Middle frontal gyrus (tissue), 1 donor: Measurements from ENCODE around the gene KAT6B.

Source experiments
- DNase-seq: peaks from one replicate; pipeline ENCODE4 v3.0.0-alpha.2; 2015; ENCODE audit warnings: low spot score; ENCODE audit errors: extremely low spot score

The KAT6B gene

DNA sequence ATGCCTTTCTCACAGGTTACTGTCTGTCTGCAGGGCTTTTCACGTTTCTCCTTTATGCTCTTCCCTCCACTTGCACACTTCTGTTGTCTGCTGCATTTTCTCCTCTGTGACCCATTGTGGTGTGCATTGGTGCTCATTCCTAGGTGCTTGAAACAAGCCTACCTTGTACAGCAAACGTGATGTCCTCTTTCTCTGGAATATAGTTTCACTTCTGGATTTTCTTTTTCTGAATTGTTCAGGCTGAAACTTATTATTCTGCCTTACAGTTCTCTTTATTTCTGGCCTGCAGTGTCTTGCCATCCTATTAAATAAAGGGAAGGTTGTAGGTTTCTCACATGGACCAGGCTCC, 156.2 kb downstream of the KAT6B start:
- DNase-seq, result no peak

DNA sequence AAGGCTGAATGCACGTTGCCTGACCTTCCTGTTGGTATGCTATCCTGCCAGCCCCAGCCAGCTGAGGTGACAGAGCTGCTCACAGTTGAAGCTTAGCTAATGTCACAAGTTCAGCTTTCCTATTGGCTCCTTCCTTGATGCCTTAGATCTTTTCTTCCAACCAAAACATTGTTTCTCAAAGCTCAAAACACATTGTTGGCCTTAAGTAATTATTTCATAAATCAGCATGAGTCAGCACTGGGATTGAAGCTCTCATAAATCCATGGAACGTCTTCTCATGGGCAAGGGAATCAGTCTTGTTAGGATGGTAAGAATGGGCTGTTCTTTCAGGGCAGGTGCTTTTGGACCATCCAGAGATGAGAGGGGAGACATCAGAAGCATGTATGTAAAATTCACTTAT, 157.0 kb downstream of the KAT6B start:
- no peak for DNase-seq

DNA sequence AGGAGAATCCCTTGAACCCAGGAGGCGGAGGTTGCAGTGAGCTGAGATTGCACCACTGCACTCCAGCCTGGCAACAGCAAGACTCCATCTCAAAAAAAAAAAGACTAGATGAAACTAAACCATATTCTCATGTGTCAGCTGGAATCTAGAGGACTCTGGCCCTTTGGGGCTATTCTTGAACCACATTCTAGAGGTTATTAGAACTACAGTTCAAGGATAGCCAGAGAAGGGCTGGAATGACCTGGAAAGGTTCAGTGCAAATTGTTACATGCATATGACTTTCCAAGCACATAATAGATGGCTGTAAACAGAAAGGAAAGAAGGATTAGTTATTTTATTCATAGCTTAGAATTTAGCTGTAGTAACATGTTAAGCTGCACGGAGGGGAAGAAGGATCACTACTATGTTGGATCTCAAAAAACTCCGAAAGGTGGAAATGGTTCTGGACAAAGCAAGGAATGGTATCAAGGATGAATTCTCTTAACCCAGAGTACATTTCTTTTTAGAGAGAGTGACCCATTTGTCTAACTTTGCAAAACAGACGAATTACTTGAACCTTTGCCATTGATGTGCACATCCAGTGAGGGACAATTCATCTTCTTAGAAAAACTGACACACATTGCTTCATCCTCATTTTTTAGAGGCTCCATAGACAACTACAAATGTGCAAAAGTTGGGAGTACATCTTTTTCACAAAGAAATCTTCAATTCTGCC, 161.1 kb downstream of the KAT6B start:
- no peak for DNase-seq

GRCh38 chr10:74988054-74988775, 161.8 kb downstream of the KAT6B start:
- no peak for DNase-seq

- DNase-seq, result no peak
Measured at GRCh38 chr10:74988832-74989561, 162.6 kb downstream of the KAT6B start.

DNA sequence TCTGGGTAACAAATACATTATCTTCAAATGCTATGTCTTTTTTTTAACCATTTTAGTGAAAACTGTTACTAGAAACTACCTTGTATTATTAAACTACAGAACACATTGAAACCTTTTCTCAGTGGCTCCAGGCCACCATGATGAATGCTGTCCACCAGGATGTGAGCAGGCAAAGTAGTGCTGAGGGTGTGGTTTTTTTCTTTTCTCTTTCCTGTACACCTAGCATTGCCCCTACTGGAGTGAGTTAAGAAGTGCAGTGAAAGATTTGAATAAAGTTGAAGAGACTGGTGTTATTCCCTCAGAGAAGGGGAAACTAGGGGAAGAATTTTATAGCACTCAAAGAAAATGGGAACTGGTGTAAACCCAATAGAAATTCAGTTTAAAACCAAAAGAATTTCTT, 165.0 kb downstream of the KAT6B start:
- no peak for DNase-seq

DNA sequence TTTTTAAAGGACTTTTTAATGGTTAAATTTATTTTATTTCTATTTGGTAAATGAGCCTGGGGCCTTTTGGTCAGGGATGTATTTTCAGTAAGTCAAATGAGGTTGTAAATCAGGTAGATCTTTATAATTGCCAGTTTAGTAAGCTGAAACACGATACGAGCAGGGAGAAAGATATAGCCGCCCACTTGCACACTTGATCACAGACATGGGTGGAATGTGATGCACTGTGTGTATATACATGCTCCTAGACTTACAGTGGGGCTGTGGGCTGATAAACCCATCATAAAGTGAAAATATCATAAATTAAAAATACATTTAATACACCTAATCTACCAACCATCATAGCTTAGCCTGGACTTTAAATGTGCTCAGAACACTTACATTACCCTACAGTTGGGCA, 165.7 kb downstream of the KAT6B start:
- DNase-seq, result no peak

- no peak for DNase-seq
Measured at GRCh38 chr10:74993649-74994048, 167.2 kb downstream of the KAT6B start.

- no peak for DNase-seq
Measured at GRCh38 chr10:74994854-74995253, 168.5 kb downstream of the KAT6B start.

- no peak for DNase-seq
Measured at GRCh38 chr10:74995806-74996205, 169.4 kb downstream of the KAT6B start.

GRCh38 chr10:74997163-74997562, 170.8 kb downstream of the KAT6B start:
- no peak for DNase-seq

DNA sequence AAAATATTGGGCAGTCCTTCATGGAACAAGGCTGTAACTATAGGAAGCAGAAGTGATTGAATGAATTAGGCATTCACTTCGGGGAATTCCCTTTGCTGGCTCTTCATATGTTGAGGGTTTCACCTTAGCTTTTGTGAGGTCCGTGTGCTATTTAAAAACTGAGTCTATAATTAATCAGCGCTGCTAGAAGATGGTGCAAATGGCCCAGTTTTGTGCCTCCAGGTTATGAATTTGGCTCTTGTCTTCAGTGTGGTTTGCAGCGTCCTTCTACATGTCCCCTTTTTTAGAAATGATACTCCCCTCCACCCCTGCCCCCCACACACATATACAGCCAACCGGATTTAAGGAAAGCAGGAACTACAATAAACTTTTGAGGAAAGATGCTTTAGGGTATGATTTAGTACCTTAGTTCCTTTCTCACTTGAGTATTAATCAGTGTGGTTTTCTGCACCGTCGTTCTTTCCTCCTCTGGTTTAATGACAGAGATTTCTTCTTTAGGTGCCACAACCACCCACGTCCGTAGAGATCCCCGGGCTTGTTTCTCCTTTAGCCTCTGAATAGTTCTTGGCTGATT, 174.4 kb downstream of the KAT6B start:
- DNase-seq, result no peak

GRCh38 chr10:75001715-75002350, 175.4 kb downstream of the KAT6B start:
- DNase-seq, result no peak

- DNase-seq, result no peak
Measured at GRCh38 chr10:75002351-75002725, 175.9 kb downstream of the KAT6B start.

DNA sequence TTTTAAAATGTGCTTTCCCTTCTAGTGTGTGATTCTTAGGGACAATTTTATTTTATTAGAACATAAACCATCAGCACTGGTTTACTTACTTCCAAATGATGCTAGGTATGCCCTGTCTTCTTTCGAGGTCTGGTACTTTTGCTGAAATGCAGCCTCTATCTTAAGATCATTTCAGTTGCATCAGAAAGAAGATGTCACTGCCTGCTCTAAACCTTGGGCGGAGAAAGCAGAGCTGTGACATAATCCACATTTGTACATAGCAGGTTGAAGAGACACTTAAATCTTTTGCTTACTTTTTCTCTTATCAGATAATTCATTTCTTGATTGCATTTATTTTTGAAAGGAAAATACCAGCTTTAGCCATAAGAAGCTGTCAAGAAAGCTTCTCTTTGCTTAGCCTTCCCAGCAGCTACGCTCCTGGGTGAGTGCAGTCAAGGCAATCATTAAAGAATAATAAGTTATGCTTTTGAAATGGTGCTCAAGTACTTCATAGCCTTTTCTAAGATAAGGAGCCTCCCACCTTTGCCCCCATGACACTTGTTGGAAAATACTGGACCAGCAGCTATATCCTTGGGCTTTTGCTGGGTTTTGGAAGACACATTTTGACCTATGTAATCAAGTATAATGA, 176.7 kb downstream of the KAT6B start:
- DNase-seq, result no peak

DNA sequence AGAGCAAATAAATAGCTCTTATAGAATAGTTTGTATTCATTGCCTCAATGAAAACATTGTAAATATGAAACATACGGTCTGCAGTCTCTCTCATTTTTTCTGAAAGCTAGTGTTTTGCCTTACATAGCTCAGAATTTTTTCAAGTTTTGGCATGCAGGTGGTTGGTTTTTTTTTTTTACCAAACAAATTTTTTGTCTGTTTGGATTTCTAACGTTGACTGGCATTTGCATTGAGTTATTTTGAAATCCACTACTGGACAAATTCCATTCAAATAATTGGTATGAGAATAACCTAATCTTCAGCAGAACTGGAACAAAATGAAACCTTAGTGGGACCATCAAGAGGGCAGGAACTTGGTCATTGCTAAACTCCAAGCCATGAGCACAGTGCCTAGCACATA, 177.5 kb downstream of the KAT6B start:
- no peak for DNase-seq

GRCh38 chr10:75007646-75008045, 181.2 kb downstream of the KAT6B start:
- no peak for DNase-seq

DNA sequence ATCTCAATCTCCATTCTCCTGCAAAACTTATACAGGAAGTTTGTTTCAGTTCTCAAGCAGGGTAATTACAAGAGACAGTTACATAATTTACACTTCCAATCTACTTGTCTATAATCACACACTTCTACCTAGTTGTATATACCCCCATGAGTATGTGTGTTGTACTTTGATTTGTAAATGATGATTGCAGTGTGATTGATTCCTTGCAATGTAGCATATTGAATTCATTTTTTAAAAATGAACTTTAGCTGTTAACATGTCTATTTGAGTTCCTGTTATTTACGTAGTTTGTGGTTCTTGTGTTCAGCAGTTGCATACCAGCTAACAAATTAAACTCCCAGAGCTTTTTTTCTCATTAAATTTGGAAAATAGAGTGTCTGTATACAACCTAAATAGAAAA, 182.6 kb downstream of the KAT6B start:
- no peak for DNase-seq

DNA sequence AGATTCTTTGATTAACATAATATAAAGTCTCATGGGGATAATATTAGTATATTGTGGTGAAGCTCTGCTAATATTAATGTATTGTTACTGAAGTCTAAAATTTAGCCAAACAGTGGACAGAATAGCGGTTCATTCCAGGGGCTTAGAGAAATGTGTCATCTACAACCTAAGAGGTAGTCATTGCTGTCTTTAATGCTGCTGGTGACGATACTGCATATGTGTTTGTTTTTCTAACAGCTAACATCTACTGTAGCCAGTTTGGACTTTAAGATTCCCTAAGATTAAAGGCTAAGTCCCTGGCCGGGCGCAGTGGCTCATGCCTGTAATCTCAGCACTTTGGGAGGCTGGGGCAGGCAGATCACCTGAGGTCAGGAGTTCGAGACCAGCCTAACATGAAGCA, 183.0 kb downstream of the KAT6B start:
- DNase-seq, result no peak

DNA sequence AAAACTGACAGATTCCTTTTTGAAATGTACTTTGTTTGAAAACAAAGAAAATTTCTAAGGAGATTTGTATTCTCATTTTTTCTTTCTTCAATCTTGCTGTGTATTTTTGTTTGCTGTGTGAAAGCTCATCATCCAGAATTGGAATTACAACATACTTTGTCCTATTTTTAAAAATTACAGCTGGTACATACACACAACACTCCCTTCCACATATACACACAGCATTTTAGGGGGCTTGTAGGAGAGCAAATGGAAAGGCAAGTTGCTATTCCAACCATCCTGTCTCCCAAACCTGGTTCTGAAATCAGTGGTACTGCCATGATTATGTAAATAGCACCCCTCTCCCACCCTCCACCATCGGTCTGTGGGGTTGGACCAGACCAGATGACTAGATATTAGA, 184.0 kb downstream of the KAT6B start:
- DNase-seq, result no peak

DNA sequence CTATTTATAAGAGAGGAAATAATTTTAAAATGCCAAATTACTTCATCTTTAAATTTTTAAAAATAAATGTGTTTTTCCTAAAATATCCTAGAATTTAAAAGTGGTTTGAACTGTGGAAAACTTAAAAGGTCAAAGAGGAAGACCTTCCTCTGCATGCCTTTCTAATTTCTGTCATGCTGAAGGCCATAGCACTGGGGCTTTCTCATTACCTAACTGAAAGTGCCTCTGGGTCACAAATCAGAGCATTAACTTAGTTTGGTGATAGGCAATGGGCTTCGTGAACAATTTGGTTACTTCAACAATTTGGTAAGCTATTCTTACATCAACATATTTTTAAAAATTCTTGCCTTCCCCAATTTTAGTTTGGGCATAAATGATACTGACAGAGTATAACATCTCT, 184.8 kb downstream of the KAT6B start:
- DNase-seq, result no peak
